ENCODE data around the gene DLL4. TPM values are rescaled to one million over a fixed set of nuclear protein-coding genes. Genes with fewer than 3 reads are reported as not detected.
A peak's percentile ranks its signal among the peaks of the same experiment; 100 is the strongest.

The DLL4 gene
- total and polyA plus RNA-seq, 10 of the 15 experiments (the other 5 are each of a cell fraction or from before 2014, with no cell fraction given) = 0.04 to 0.16 (median 0.09) TPM; not detected in 6

DNA sequence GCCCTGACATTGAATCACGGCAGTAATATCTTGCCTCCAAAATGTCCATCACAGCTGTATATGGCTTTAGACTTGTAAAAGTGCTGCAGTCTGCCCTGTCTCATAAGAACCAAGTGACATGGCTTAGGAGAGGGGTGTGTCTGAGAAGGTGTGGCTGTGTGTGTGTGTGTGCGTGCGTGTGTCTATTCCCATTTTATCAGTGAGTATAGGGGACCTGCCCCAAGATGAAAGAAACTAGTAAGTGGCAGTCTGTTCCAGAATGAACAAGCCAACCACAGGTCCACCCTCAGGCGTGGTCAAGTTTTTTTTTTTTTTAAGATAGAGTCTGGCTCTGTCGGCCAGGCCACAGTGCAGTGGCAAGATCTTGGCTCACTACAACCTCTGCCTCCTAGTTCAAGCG is 49.5 kb upstream of the DLL4 start (continued):
- TF ChIP-seq EZH2 (IDR thresholded peaks at IDR 0.05; ENCODE audit: borderline replicate concordance, control insufficient read depth, low read depth, low read length) (no peak), MTA3 (IDR thresholded peaks at IDR 0.05; ENCODE audit: borderline replicate concordance, low read length) (no peak), ZSCAN29 (IDR thresholded peaks at IDR 0.05) (no peak), TBL1XR1 (IDR thresholded peaks at IDR 0.05; ENCODE audit: low read depth, low read length) (no peak), YBX1 (IDR thresholded peaks at IDR 0.05) (no peak), USF1 (IDR thresholded peaks at IDR 0.05; ENCODE audit: borderline replicate concordance, extremely low read length, insufficient read depth, low read depth, low read length) (no peak), ZZZ3 (IDR thresholded peaks at IDR 0.05; ENCODE audit: control insufficient read depth, insufficient read length, low read depth) (no peak), CBX5 (IDR thresholded peaks at IDR 0.05; ENCODE audit: low read depth) (no peak), IKZF2 (IDR thresholded peaks at IDR 0.05) (peak; percentile 77 to 82; a peak in 3 of 4 replicates), CHD1 (IDR thresholded peaks at IDR 0.05; ENCODE audit: low read depth, low read length) (no peak), NR2C1 (IDR thresholded peaks at IDR 0.05) (no peak), BRCA1 (IDR thresholded peaks at IDR 0.05; ENCODE audit: low read depth, low read length) (no peak), SMAD5 (IDR thresholded peaks at IDR 0.05; ENCODE audit: low read depth) (no peak), HDGF (IDR thresholded peaks at IDR 0.05) (no peak), POLR2AphosphoS2 (IDR thresholded peaks at IDR 0.05; ENCODE audit: low read depth, low read length) (no peak), EP300 (IDR thresholded peaks at IDR 0.05; ENCODE audit: borderline replicate concordance in 1 of 2, control insufficient read depth in 1 of 2, low read depth in 2 of 2, low read length in 2 of 2) (no peak)
- TF ChIP-seq, protein P1, sequence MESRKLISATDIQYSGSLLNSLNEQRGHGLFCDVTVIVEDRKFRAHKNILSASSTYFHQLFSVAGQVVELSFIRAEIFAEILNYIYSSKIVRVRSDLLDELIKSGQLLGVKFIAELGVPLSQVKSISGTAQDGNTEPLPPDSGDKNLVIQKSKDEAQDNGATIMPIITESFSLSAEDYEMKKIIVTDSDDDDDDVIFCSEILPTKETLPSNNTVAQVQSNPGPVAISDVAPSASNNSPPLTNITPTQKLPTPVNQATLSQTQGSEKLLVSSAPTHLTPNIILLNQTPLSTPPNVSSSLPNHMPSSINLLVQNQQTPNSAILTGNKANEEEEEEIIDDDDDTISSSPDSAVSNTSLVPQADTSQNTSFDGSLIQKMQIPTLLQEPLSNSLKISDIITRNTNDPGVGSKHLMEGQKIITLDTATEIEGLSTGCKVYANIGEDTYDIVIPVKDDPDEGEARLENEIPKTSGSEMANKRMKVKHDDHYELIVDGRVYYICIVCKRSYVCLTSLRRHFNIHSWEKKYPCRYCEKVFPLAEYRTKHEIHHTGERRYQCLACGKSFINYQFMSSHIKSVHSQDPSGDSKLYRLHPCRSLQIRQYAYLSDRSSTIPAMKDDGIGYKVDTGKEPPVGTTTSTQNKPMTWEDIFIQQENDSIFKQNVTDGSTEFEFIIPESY (IDR thresholded peaks at IDR 0.05) = no peak
- TF ChIP-seq, protein P2, sequence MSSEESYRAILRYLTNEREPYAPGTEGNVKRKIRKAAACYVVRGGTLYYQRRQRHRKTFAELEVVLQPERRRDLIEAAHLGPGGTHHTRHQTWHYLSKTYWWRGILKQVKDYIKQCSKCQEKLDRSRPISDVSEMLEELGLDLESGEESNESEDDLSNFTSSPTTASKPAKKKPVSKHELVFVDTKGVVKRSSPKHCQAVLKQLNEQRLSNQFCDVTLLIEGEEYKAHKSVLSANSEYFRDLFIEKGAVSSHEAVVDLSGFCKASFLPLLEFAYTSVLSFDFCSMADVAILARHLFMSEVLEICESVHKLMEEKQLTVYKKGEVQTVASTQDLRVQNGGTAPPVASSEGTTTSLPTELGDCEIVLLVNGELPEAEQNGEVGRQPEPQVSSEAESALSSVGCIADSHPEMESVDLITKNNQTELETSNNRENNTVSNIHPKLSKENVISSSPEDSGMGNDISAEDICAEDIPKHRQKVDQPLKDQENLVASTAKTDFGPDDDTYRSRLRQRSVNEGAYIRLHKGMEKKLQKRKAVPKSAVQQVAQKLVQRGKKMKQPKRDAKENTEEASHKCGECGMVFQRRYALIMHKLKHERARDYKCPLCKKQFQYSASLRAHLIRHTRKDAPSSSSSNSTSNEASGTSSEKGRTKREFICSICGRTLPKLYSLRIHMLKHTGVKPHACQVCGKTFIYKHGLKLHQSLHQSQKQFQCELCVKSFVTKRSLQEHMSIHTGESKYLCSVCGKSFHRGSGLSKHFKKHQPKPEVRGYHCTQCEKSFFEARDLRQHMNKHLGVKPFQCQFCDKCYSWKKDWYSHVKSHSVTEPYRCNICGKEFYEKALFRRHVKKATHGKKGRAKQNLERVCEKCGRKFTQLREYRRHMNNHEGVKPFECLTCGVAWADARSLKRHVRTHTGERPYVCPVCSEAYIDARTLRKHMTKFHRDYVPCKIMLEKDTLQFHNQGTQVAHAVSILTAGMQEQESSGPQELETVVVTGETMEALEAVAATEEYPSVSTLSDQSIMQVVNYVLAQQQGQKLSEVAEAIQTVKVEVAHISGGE (CRISPR knock-in tag; IDR thresholded peaks at IDR 0.05) = no peak
- TF ChIP-seq, protein P3, sequence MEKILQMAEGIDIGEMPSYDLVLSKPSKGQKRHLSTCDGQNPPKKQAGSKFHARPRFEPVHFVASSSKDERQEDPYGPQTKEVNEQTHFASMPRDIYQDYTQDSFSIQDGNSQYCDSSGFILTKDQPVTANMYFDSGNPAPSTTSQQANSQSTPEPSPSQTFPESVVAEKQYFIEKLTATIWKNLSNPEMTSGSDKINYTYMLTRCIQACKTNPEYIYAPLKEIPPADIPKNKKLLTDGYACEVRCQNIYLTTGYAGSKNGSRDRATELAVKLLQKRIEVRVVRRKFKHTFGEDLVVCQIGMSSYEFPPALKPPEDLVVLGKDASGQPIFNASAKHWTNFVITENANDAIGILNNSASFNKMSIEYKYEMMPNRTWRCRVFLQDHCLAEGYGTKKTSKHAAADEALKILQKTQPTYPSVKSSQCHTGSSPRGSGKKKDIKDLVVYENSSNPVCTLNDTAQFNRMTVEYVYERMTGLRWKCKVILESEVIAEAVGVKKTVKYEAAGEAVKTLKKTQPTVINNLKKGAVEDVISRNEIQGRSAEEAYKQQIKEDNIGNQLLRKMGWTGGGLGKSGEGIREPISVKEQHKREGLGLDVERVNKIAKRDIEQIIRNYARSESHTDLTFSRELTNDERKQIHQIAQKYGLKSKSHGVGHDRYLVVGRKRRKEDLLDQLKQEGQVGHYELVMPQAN (conservative IDR thresholded peaks at IDR 0.05) = no peak
- TF ChIP-seq, protein P4, sequence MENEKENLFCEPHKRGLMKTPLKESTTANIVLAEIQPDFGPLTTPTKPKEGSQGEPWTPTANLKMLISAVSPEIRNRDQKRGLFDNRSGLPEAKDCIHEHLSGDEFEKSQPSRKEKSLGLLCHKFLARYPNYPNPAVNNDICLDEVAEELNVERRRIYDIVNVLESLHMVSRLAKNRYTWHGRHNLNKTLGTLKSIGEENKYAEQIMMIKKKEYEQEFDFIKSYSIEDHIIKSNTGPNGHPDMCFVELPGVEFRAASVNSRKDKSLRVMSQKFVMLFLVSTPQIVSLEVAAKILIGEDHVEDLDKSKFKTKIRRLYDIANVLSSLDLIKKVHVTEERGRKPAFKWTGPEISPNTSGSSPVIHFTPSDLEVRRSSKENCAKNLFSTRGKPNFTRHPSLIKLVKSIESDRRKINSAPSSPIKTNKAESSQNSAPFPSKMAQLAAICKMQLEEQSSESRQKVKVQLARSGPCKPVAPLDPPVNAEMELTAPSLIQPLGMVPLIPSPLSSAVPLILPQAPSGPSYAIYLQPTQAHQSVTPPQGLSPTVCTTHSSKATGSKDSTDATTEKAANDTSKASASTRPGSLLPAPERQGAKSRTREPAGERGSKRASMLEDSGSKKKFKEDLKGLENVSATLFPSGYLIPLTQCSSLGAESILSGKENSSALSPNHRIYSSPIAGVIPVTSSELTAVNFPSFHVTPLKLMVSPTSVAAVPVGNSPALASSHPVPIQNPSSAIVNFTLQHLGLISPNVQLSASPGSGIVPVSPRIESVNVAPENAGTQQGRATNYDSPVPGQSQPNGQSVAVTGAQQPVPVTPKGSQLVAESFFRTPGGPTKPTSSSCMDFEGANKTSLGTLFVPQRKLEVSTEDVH (IDR thresholded peaks at IDR 0.05; ENCODE audit: low read depth, partially characterized antibody) = no peak

Measured in GM12878 (cell line).